ENCODE measurements around the gene TMEM51. TPM values are rescaled to one million over a fixed set of nuclear protein-coding genes. Genes with fewer than 3 reads are reported as not detected.

The TMEM51 gene
- total and polyA plus RNA-seq, 2 of the 13 experiments (the other 11 are each of a cell fraction or from before 2014, with no cell fraction given), result 12.2 to 22.3 TPM

- TF ChIP-seq MTERF4 (CRISPR knock-in tag; IDR thresholded peaks at IDR 0.05) (no peak), REXO4 (CRISPR knock-in tag; IDR thresholded peaks at IDR 0.05; ENCODE audit: borderline replicate concordance) (no peak), MEIS1 (CRISPR knock-in tag; IDR thresholded peaks at IDR 0.05; ENCODE audit: borderline replicate concordance) (peak; percentile 68; the same call in 1 of the 2 replicates), ELF4 (CRISPR knock-in tag; IDR thresholded peaks at IDR 0.05; ENCODE audit: borderline replicate concordance) (no peak), PATZ1 (CRISPR knock-in tag; IDR thresholded peaks at IDR 0.05) (peak; percentile 76), ZNF710 (CRISPR knock-in tag; IDR thresholded peaks at IDR 0.05; ENCODE audit: borderline replicate concordance) (0 out of 2 replicates have a peak, but pooled peaks have one; percentile 26), ARHGAP35 (CRISPR knock-in tag; IDR thresholded peaks at IDR 0.05; ENCODE audit: borderline replicate concordance) (no peak), DMTF1 (CRISPR knock-in tag; IDR thresholded peaks at IDR 0.05) (no peak), JUN (CRISPR knock-in tag; IDR thresholded peaks at IDR 0.05) (no peak), SMARCC2 (IDR thresholded peaks at IDR 0.05) (no peak), KDM4B (CRISPR knock-in tag; IDR thresholded peaks at IDR 0.05) (no peak), POGZ (CRISPR knock-in tag; IDR thresholded peaks at IDR 0.05) (peak; percentile 32; the same call in 1 of the 2 replicates), ZNF660 (CRISPR knock-in tag; IDR thresholded peaks at IDR 0.05; ENCODE audit: borderline replicate concordance, low read depth) (no peak), ZNF883 (CRISPR knock-in tag; IDR thresholded peaks at IDR 0.05; ENCODE audit: not compliant biosample characterization) (no peak)
These were observed 8.2 kb upstream of the TMEM51 start (continued) for GRCh38 chr1:15145327-15145726.
